Endodermal cell (in vitro differentiated cells): ENCODE results near the gene C1QL2. TPM values are rescaled to one million over a fixed set of nuclear protein-coding genes. Genes with fewer than 3 reads are reported as not detected.
A peak's percentile ranks its signal among the peaks of the same experiment; 100 is the strongest.

Source experiments
- DNase-seq: peaks from one replicate; pipeline ENCODE4 v3.0.0-alpha.2; 2017
- H3K27ac ChIP-seq: 2 replicates; pipeline ENCODE4 v1.5.1; 2013; ENCODE audit warnings: mild to moderate bottlenecking, low read depth, low read length, moderate library complexity
- H3K27me3 ChIP-seq: 2 replicates; pipeline ENCODE4 v1.6.1; 2013; ENCODE audit warnings: mild to moderate bottlenecking, low read length, moderate library complexity; ENCODE audit not compliant: insufficient read depth, control insufficient read depth, poor library complexity, severe bottlenecking
- H3K36me3 ChIP-seq: 2 replicates; pipeline ENCODE4 v1.7.0; 2013; ENCODE audit warnings: mild to moderate bottlenecking, low read length, moderate library complexity; ENCODE audit not compliant: control insufficient read depth, insufficient read depth
- H3K4me1 ChIP-seq: one replicate; pipeline ENCODE4 v1.7.0; 2013; ENCODE audit warnings: low read length; ENCODE audit not compliant: control insufficient read depth, insufficient read depth
- H3K4me3 ChIP-seq: 2 replicates; pipeline ENCODE4 v1.5.1; 2013; ENCODE audit warnings: mild to moderate bottlenecking, low read length, moderate library complexity
- H3K9ac ChIP-seq: 2 replicates; pipeline ENCODE4 v1.6.1; 2013; ENCODE audit warnings: mild to moderate bottlenecking, low read length, moderate library complexity; ENCODE audit not compliant: poor library complexity, severe bottlenecking; ENCODE audit errors: extremely low read depth
- H3K9me3 ChIP-seq: 2 replicates; pipeline ENCODE4 v1.6.1; 2013; ENCODE audit warnings: mild to moderate bottlenecking, low read length, moderate library complexity; ENCODE audit not compliant: control insufficient read depth
- H3K27ac Mint-ChIP-seq: 2 replicates; pipeline ENCODE4 v1.8.0; 2020; ENCODE audit warnings: mixed read lengths
- H3K27me3 Mint-ChIP-seq: 2 replicates; pipeline ENCODE4 v1.8.0; 2021; ENCODE audit warnings: mild to moderate bottlenecking, mixed read lengths; ENCODE audit not compliant: insufficient read depth
- H3K36me3 Mint-ChIP-seq: 2 replicates; pipeline ENCODE4 v1.8.0; 2020; ENCODE audit warnings: low read depth, mixed read lengths
- H3K4me1 Mint-ChIP-seq: 2 replicates; pipeline ENCODE4 v1.8.0; 2020; ENCODE audit warnings: mixed read lengths
- H3K4me3 Mint-ChIP-seq: 2 replicates; pipeline ENCODE4 v1.8.0; 2020; ENCODE audit warnings: mild to moderate bottlenecking, moderate library complexity, mixed read lengths
- H3K9me3 Mint-ChIP-seq: 2 replicates; pipeline ENCODE4 v1.8.0; 2020; ENCODE audit warnings: mild to moderate bottlenecking, mixed read lengths
- WGBS, 2 experiments: methylation state at CpG; one replicate each; pipeline versions ENCODE4 v1.1.5 to v1.1.7; 2013; ENCODE audit warnings: missing lambda C conversion rate in 2 of 2, mixed read lengths in 1 of 2; ENCODE audit not compliant: insufficient coverage in 1 of 2, insufficient read length in 1 of 2; 5-methylcytosine and 5-hydroxymethylcytosine counted together
- total RNA-seq, 2 donors: library from RNA; stranded (reverse); fragmentation: NEBNext Ultra II Directional in 1 of 2; extraction: Animal tissue kit (Norgen Biotek cat#: 25700) in 1 of 2; gene quantifications; 2 replicates in 1 of 2; 3 replicates in 1 of 2; pipeline ENCODE4 v1.2.1, GENCODE V29; 2021
- TF ChIP-seq, protein P1 (sequence below): fragments of 200-600 bp; sonication (generic); conservative IDR thresholded peaks from 2 replicates; pipeline ENCODE4 v1.5.0; 2021; ENCODE audit warnings: antibody characterized with exemption, mild to moderate bottlenecking

C1QL2 gene
- total RNA-seq, 2 donors from 2014 or later = not detected

DNA sequence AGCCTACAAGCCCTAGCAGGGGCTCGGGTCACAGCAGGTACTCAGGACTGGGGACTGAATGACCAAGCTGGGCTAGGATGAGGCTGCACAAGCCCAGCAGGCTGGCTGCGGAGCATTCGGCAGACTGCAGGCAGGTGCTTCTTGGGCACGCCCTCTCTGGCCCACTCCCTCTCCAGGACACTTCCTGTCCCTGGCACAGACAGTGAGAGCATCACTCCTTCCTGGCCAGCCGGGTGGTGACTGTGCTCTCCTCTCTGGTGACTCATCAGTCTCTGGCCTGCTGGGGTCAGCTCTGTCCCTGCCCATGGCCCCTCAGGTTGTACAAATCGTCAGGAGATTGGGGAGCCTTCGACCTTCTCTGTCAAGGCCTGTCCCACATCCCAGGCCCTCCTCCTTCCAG lies 22.5 kb downstream of the C1QL2 start:
- no peak overlapping the region for H3K27ac Mint-ChIP-seq
- Histone ChIP-seq H3K4me1 (no peaks in the 10 kb centered on the region), H3K9ac (no peak overlapping the region), H3K9me3 (no peaks in the 10 kb centered on the region), H3K27ac (no peak overlapping the region), H3K36me3 (no peaks in the 10 kb centered on the region), H3K27me3 (no peaks in the 10 kb centered on the region), H3K4me3 (no peak overlapping the region)
- no peak overlapping the region for H3K4me3 Mint-ChIP-seq
- H3K36me3 Mint-ChIP-seq = no peaks in the 10 kb centered on the region
- TF ChIP-seq, protein P1, sequence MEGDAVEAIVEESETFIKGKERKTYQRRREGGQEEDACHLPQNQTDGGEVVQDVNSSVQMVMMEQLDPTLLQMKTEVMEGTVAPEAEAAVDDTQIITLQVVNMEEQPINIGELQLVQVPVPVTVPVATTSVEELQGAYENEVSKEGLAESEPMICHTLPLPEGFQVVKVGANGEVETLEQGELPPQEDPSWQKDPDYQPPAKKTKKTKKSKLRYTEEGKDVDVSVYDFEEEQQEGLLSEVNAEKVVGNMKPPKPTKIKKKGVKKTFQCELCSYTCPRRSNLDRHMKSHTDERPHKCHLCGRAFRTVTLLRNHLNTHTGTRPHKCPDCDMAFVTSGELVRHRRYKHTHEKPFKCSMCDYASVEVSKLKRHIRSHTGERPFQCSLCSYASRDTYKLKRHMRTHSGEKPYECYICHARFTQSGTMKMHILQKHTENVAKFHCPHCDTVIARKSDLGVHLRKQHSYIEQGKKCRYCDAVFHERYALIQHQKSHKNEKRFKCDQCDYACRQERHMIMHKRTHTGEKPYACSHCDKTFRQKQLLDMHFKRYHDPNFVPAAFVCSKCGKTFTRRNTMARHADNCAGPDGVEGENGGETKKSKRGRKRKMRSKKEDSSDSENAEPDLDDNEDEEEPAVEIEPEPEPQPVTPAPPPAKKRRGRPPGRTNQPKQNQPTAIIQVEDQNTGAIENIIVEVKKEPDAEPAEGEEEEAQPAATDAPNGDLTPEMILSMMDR = no peak
- no peaks in the 10 kb centered on the region for H3K9me3 Mint-ChIP-seq
- peak; percentile 77 for DNase-seq
- 57 to 68% methylated on average over 2 to 7 of the region's 7 CpGs for WGBS, 2 experiments
- peaks cover 20% of the 10 kb centered on the region for H3K27me3 Mint-ChIP-seq
- H3K4me1 Mint-ChIP-seq = no peaks in the 10 kb centered on the region

DNA sequence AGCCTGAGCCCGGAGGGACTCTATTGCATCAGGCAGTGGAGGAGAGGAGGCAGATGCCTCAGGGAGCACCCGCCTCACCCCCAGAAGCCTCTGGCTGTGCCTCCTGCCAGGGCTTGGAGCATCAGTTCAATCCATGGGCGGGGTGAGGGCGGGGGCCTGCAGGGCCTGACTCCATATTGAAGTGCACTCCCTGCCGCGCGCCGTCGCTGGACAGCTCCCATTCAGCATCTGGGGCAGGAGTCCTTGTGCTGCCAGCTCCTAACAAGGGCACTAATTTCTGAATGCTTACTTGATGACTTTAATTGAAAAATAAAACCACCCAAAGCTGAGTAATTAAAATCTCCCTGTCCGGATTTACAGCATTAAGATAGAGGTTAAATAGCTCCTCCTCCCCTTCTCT lies 23.8 kb downstream of the C1QL2 start:
- Histone ChIP-seq H3K9me3 (no peaks in the 10 kb centered on the region), H3K36me3 (no peaks in the 10 kb centered on the region), H3K9ac (no peak overlapping the region), H3K27me3 (no peaks in the 10 kb centered on the region), H3K4me3 (no peak overlapping the region), H3K4me1 (no peaks in the 10 kb centered on the region), H3K27ac (no peak overlapping the region)
- Mint-ChIP-seq H3K4me1 (peaks cover 10% of the 10 kb centered on the region), H3K4me3 (no peak overlapping the region), H3K9me3 (no peaks in the 10 kb centered on the region), H3K27ac (no peak overlapping the region), H3K36me3 (no peaks in the 10 kb centered on the region), H3K27me3 (peaks cover 21% of the 10 kb centered on the region)
- TF ChIP-seq, protein P1 = no peak
- DNase-seq = no peak
- 87 to 91% methylated on average over 6 to 10 of the region's 10 CpGs for WGBS, 2 experiments

DNA sequence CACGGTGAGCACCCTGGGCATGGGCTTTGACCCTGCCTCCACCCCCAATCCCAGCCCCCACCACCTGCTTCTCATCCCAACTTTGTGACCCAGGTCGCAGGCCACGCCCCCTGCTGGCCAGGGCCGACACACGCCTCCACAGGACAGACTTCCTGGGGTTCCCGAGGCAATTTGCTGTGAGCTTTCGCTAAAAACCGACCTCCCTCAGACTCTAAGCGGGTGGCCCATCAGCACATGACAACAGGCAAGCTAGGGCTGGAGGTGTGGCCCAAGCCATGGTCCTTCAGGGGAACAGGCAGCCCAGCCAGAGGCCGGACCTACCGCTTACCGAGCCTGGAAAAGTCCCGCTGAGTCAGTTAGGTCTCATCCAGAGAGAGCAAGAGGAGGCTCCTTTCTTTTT lies 31.9 kb downstream of the C1QL2 start:
- Histone ChIP-seq H3K4me3 (no peak overlapping the region), H3K27me3 (no peaks in the 10 kb centered on the region), H3K36me3 (no peaks in the 10 kb centered on the region), H3K4me1 (no peaks in the 10 kb centered on the region), H3K27ac (no peak overlapping the region), H3K9me3 (no peaks in the 10 kb centered on the region), H3K9ac (no peak overlapping the region)
- Mint-ChIP-seq H3K4me3 (no peak overlapping the region), H3K9me3 (no peaks in the 10 kb centered on the region), H3K4me1 (peaks cover 17% of the 10 kb centered on the region), H3K27ac (no peak overlapping the region), H3K36me3 (no peaks in the 10 kb centered on the region), H3K27me3 (peaks cover 33% of the 10 kb centered on the region)
- peak; percentile 96 for DNase-seq
- 13% methylated on average over 13 of the region's 13 CpGs; no CpG with 5 or more reads in 1 of the 2 experiments for WGBS, 2 experiments
- TF ChIP-seq, protein P1 = peak; percentile 83
